ENCODE measurements around the gene TPD52L2.
"Not testable (repeated sequence)": the region's sequence is repeated elsewhere in the genome, so short reads cannot be mapped to it uniquely, and the experiment has no call there.

TPD52L2 gene

GRCh38 chr20:63917811-63918210 lies 52.7 kb downstream of the TPD52L2 start:
- Mint-ChIP-seq H3K4me3 (no peak overlapping the region), H3K9me3 (no peaks in the 10 kb centered on the region), H3K27me3 (no peaks in the 10 kb centered on the region), H3K4me1 (peaks cover 20% of the 10 kb centered on the region), H3K36me3 (peaks cover 8% of the 10 kb centered on the region), H3K27ac (no peak overlapping the region)

GRCh38 chr20:63919130-63919529 lies 54.1 kb downstream of the TPD52L2 start:
- peaks cover 8% of the 10 kb centered on the region for H3K36me3 Mint-ChIP-seq
- no peaks in the 10 kb centered on the region for H3K9me3 Mint-ChIP-seq
- H3K4me3 Mint-ChIP-seq, result no peak overlapping the region
- no peaks in the 10 kb centered on the region for H3K27me3 Mint-ChIP-seq
- no peak overlapping the region for H3K27ac Mint-ChIP-seq
- peaks cover 20% of the 10 kb centered on the region for H3K4me1 Mint-ChIP-seq

GRCh38 chr20:63920226-63920625 lies 55.2 kb downstream of the TPD52L2 start:
- Mint-ChIP-seq H3K36me3 (peaks cover 6% of the 10 kb centered on the region), H3K4me3 (no peak overlapping the region), H3K9me3 (no peaks in the 10 kb centered on the region), H3K27ac (no peak overlapping the region), H3K27me3 (no peaks in the 10 kb centered on the region), H3K4me1 (peaks cover 20% of the 10 kb centered on the region)

GRCh38 chr20:63923651-63924050 lies 58.6 kb downstream of the TPD52L2 start:
- Mint-ChIP-seq H3K27ac (no peak overlapping the region), H3K4me3 (no peak overlapping the region), H3K27me3 (no peaks in the 10 kb centered on the region), H3K9me3 (no peaks in the 10 kb centered on the region), H3K4me1 (peaks cover 20% of the 10 kb centered on the region), H3K36me3 (peaks cover 2% of the 10 kb centered on the region)

- H3K4me3 Mint-ChIP-seq, result no peak overlapping the region
- no peaks in the 10 kb centered on the region for H3K27me3 Mint-ChIP-seq
- H3K36me3 Mint-ChIP-seq, result peaks cover 2% of the 10 kb centered on the region
- H3K9me3 Mint-ChIP-seq, result no peaks in the 10 kb centered on the region
- H3K27ac Mint-ChIP-seq, result peak overlapping the region; percentile 9
- peaks cover 20% of the 10 kb centered on the region for H3K4me1 Mint-ChIP-seq
These were observed 59.2 kb downstream of the TPD52L2 start for GRCh38 chr20:63924241-63924640.

GRCh38 chr20:63926298-63926697 lies 61.2 kb downstream of the TPD52L2 start:
- Mint-ChIP-seq H3K27ac (peak overlapping the region; percentile 23), H3K4me1 (peaks cover 20% of the 10 kb centered on the region), H3K4me3 (no peak overlapping the region), H3K27me3 (no peaks in the 10 kb centered on the region), H3K9me3 (no peaks in the 10 kb centered on the region), H3K36me3 (peaks cover 5% of the 10 kb centered on the region)

GRCh38 chr20:63929071-63929470 lies 64.0 kb downstream of the TPD52L2 start:
- H3K27ac Mint-ChIP-seq, result no peak overlapping the region
- peaks cover 15% of the 10 kb centered on the region for H3K4me1 Mint-ChIP-seq
- no peaks in the 10 kb centered on the region for H3K9me3 Mint-ChIP-seq
- no peak overlapping the region for H3K4me3 Mint-ChIP-seq
- no peaks in the 10 kb centered on the region for H3K27me3 Mint-ChIP-seq
- peaks cover 7% of the 10 kb centered on the region for H3K36me3 Mint-ChIP-seq

- not testable (repeated sequence) for H3K27ac Mint-ChIP-seq, H3K4me3 Mint-ChIP-seq, H3K36me3 Mint-ChIP-seq, H3K9me3 Mint-ChIP-seq, H3K27me3 Mint-ChIP-seq
- H3K4me1 Mint-ChIP-seq, result peaks cover 12% of the 10 kb centered on the region
These were observed 64.4 kb downstream of the TPD52L2 start for GRCh38 chr20:63929473-63929883.

- no peak overlapping the region for H3K27ac Mint-ChIP-seq
- peaks cover 9% of the 10 kb centered on the region for H3K36me3 Mint-ChIP-seq
- no peaks in the 10 kb centered on the region for H3K9me3 Mint-ChIP-seq
- no peaks in the 10 kb centered on the region for H3K27me3 Mint-ChIP-seq
- no peak overlapping the region for H3K4me3 Mint-ChIP-seq
- H3K4me1 Mint-ChIP-seq, result peaks cover 4% of the 10 kb centered on the region
These were observed 66.0 kb downstream of the TPD52L2 start for GRCh38 chr20:63930971-63931553.

- Mint-ChIP-seq H3K4me1 (no peaks in the 10 kb centered on the region), H3K27me3 (no peaks in the 10 kb centered on the region), H3K4me3 (no peak overlapping the region), H3K36me3 (peaks cover 6% of the 10 kb centered on the region), H3K9me3 (no peaks in the 10 kb centered on the region), H3K27ac (no peak overlapping the region)
These were observed 66.7 kb downstream of the TPD52L2 start for GRCh38 chr20:63931735-63932134.

GRCh38 chr20:63932606-63933160 lies 67.6 kb downstream of the TPD52L2 start:
- peaks cover 6% of the 10 kb centered on the region for H3K36me3 Mint-ChIP-seq
- H3K4me1 Mint-ChIP-seq, result no peaks in the 10 kb centered on the region
- no peaks in the 10 kb centered on the region for H3K27me3 Mint-ChIP-seq
- no peaks in the 10 kb centered on the region for H3K9me3 Mint-ChIP-seq
- H3K27ac Mint-ChIP-seq, result no peak overlapping the region
- no peak overlapping the region for H3K4me3 Mint-ChIP-seq

- Mint-ChIP-seq H3K27ac (no peak overlapping the region), H3K36me3 (peaks cover 6% of the 10 kb centered on the region), H3K9me3 (no peaks in the 10 kb centered on the region), H3K4me1 (no peaks in the 10 kb centered on the region), H3K27me3 (no peaks in the 10 kb centered on the region), H3K4me3 (no peak overlapping the region)
These were observed 68.6 kb downstream of the TPD52L2 start for GRCh38 chr20:63933646-63934045.

- Mint-ChIP-seq H3K27ac (no peak overlapping the region), H3K27me3 (no peaks in the 10 kb centered on the region), H3K9me3 (no peaks in the 10 kb centered on the region), H3K36me3 (peaks cover 6% of the 10 kb centered on the region), H3K4me1 (no peaks in the 10 kb centered on the region), H3K4me3 (no peak overlapping the region)
These were observed 69.4 kb downstream of the TPD52L2 start for GRCh38 chr20:63934271-63935068.

- Mint-ChIP-seq H3K36me3 (peaks cover 3% of the 10 kb centered on the region), H3K27ac (no peak overlapping the region), H3K4me3 (no peak overlapping the region), H3K27me3 (no peaks in the 10 kb centered on the region), H3K4me1 (no peaks in the 10 kb centered on the region), H3K9me3 (no peaks in the 10 kb centered on the region)
These were observed 70.4 kb downstream of the TPD52L2 start for GRCh38 chr20:63935447-63935846.

- Mint-ChIP-seq H3K27me3 (no peaks in the 10 kb centered on the region), H3K9me3 (no peaks in the 10 kb centered on the region), H3K4me1 (peaks cover 8% of the 10 kb centered on the region), H3K27ac (no peak overlapping the region), H3K4me3 (no peak overlapping the region), H3K36me3 (peaks cover 1% of the 10 kb centered on the region)
These were observed 72.5 kb downstream of the TPD52L2 start for GRCh38 chr20:63937596-63937995.
